GM21723 (cell line): ENCODE data around the gene COG5.
"Not testable (repeated sequence)": the region's sequence is repeated elsewhere in the genome, so short reads cannot be mapped to it uniquely, and the experiment has no call there.

Experiments used
- ATAC-seq: cut with Tn5 transposase; IDR thresholded peaks from one replicate; pipeline ENCODE4 v1.9.1; 2021; ENCODE audit warnings: mild to moderate bottlenecking, moderate library complexity; ENCODE audit not compliant: unreplicated experiment

The COG5 gene

DNA sequence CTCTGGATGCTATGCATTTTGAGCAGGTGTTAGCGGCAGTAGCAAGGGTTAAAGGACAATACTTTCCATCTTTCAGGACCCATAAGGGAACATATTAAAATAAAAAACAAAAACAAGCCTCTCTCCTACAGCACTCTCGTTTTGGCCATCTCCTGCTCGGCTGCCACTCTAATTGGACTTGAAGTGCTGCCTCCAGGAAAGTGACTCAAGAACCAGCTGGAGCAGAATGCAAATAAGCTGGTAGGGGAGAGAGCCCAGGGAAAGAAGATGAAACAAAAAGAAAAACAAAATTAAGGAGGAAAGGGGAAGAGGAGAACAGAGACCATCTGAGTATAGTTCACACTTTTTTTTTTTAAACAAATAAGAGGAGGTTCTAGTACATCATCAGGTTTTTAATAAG is 329.3 kb downstream of the COG5 start:
- ATAC-seq: no peak

GRCh38 chr7:107233981-107234380 is 329.7 kb downstream of the COG5 start:
- no peak for ATAC-seq

DNA sequence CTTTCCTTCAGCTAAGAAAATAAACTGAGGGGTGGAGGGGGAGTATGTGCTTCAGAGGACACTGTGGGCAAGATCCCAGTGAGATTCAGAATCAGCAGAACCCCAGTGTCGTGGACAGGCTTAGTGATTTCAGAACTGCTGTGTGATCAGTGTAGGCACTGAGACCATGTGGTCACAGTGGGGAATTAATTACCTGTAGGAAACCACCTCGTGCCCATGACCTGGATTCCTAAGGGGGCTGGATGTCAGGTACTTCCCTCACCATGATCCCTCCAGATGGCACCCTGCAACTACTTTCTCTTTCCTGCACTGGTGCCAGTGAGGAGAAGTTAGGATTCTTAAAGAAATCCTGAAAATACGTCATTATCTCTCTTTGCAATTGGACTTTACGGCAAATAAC is 330.5 kb downstream of the COG5 start:
- no peak for ATAC-seq

DNA sequence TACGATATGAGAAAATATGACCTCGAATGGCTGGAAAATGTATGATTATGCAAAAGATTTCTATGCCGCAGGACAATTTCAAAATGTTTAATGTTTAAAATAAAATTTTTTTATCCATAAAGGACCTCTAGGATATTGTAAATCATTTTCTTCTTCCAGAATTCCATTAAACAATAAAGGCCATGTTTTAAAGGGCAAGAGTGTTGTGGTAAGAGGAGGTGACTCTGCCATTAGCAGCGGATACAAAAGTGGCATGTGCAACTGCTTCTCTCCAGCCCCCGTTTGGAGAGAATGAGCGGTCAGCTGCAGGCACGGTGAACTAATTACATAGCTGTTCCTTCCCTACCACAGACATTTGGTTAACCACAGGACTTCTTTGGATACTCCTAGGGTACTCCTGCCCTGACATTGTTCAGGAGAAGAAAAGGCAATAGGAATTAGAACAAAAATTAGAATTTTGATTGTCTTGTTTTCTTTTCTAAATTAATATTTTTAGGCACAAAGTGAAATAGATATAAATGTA is 331.1 kb downstream of the COG5 start:
- no peak for ATAC-seq

DNA sequence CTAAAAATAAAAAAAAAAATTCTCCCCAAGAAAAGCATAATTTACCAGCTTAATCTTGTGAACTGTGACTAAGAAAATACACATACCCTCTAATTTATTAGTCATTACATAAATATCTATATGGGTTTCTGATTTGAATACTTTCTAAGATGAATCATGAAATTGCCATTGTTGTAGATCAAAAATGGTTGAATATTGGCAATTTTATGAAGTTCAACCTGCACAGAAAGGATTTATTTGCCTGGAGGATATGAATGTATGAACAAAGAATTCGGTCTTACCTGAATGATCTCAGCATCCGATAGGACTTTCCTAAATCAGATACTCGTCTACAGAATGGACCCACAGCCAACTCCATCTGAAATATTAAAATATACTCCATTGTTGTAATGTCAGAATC is 333.4 kb downstream of the COG5 start:
- ATAC-seq: no peak

- no peak for ATAC-seq
These were observed 335.4 kb downstream of the COG5 start for GRCh38 chr7:107228291-107228690.

DNA sequence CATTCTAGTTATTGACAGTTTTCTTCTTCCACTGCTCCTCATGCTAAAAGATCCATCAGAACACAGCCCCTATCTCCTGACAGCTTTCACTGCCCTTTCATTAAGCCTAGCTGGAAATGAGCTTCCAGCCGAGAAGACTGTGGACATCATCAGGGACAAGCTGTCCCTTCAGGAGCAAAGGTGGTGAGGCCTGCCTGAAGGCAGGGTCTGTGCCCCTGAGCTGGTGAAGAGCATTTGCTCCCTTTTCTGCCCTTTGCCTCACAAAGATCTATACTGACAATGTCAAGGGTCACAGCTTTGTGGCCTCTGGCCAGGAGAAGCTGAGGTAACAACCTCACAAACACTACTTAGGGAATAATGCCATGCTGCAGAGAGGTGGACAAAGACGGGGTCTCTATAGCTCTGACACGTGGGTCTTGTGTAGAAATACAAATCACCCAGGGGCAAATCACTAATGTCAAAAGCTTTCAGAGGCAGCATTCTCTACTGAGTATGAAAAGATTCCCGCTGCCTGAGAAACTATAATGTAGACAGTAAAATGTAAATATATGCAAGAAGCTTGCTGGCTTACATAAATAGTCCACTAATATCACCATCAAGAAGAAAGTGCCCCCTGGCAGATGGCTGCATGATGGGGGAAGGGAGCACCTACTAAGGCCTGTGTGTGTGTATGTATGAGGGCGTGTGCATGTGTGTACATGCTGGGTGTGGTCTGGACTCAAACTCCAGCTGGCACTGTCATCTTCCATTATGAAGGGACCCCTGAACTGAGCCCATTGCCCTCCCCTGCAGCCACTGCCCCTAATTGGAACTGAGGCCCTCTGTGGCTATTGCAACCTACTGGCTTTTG is 339.1 kb downstream of the COG5 start:
- ATAC-seq: no peak

DNA sequence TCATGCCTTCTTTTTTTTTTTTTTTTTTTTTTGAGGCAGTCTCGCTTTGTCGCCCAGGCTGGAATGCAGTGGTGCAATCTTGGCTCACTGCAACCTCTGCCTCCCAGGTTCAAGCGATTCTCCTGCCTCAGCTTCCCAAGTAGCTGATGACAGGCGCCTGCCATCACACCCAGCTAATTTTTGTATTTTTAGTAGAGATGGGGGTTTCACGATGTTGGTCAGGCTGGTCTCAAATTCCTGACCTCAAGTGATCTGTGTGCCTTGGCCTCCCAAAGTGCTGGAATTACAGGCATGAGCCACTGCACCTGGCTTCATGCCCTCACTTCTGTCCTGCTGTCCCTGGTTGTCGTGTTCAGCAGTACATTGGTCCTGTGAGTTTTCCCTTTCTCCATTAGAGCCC is 342.9 kb downstream of the COG5 start:
- not testable (repeated sequence) for ATAC-seq

DNA sequence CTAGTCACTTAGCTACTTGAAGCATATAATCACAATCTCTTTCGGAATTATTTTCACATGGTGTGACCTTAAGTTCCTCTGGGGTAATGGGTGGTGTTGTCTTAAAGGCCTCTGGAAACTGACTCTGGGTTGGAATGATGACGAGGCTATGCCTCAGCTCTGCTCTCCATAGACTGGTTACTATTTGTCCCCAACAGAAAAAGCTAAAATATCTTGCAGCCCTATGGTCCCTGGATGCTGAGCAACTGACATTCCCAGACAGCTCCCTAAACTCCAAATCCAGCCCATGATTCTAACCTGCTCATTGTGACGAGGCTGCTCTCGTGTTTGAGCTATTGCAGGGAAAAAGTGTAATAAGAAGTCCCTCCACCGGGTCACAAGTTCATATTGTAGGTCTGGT is 343.4 kb downstream of the COG5 start:
- ATAC-seq: no peak

GRCh38 chr7:107219563-107220244 is 344.0 kb downstream of the COG5 start:
- no peak for ATAC-seq

GRCh38 chr7:107213945-107214344 is 349.8 kb downstream of the COG5 start:
- ATAC-seq: no peak

DNA sequence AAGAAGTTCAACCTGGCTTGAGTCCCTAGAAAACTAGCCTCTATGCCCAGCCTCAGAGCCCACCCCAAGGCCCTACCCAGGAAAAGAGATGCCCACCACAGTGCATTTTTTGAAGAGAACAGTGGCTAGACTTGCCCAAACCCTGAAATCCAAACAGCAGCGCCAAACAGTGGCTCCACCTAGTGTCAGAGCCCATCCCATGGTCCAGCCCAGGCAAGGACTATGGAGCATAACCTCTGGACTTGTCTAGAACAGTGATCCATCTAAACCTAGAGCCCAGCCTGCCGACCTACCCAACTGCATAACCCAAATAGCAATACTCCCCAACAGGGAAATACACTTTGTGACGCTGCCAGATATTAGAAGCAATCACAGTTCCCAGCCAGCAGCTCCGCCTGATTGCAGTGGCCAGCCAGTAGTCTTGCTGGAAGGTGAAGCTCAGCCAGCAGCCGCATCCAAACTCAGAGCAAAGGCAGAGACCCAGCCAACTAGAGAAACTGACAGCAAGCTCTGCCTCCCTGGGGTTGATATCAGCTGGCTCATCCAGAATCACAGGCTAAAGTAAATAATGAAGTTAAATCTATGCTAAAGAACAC is 350.4 kb downstream of the COG5 start:
- ATAC-seq: no peak

DNA sequence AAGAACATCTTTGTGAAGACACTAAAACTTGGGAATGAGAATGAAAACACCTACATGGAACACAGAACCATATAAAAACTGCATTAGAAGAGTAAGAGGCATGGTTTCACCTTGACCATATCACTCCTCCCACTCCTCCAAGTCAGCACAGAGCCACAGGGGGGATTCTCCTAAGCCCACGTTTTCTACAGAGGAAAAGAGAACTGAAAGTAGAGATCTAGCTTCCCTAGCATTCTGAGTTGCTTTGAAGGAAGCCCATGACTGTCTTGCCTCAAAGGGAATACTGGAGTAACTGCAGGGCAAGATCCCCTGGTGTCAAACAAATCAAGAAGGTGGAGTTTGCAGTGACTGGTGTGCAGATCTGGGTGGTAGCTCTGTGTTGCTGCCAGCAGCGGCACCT is 351.0 kb downstream of the COG5 start:
- no peak for ATAC-seq

- no peak for ATAC-seq
These were observed 353.3 kb downstream of the COG5 start for GRCh38 chr7:107210400-107210799.

DNA sequence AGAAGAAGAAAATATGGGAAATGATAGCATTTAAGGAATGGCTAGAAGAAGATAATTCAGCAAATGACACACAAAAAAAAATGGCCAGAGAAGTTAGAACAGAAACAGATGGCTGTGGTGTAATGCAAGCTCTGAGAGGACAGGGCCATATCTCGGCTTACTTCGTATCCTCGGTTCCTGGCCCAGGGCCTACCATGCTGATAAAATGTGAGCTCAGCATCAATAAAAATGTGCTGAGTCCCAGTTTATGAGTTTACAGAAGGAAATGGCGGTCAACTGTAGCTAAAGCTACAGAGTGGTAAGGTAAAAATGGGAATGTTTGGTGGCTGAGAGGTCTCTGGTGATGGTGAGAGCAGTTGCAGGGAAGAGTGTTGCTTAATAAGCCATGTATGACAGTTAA is 354.2 kb downstream of the COG5 start:
- no peak for ATAC-seq

DNA sequence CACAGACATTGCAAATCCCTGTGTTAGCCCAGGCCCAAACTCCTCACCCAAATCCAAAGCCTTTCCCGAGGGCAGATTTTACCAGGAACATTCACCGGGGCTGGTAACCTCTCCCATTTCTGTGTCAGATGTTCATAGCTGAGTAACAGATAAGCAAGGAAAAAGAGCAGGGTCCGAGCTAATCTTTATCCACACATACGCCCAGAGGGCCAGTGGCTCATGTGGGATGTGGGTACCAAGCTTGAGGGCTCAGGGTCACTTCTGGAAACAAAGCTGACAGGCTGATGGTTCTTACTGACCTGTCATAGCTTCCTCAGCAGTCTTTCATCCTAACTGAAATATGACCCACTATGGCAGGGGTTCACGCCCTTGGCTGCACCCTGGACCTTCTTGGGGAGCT is 355.2 kb downstream of the COG5 start:
- no peak for ATAC-seq

- no peak for ATAC-seq
These were observed 355.6 kb downstream of the COG5 start for GRCh38 chr7:107208024-107208521.

DNA sequence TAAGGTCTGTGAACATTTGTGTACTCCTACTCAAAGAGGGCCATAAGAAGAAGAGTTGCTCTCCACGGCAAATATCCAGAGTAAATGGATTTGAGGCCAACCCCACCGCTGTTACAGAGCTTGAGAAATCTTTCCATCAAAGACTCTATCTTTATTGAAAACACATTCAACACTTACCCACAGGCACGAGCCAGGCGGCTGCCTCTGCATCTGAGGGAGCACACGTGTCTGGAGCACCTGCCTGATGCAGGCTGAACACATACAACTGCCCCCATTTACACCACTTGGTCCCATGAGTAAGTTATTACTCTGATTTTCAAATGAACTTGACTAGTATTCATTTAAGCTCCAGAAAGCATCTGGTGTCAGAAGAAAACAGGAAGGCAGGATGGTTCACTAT is 356.3 kb downstream of the COG5 start:
- no peak for ATAC-seq

DNA sequence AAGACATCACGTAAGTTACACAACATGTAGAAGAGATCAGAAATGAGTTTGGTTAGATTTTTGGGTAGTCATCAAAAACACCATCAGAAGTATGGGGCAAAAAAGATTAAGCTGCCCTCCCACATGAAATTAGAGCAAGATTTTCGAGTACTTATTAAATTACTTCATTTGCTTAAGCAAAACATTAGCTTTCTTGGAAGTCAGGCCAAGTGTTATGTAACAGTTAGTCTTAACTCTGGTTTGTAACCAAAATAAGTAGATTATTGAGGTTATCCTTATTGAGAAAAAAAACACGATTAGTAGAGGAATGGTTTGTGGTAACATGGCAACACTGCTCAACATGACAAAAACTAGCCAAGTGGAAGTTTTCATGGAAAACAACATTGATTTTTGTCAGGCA is 357.0 kb downstream of the COG5 start:
- no peak for ATAC-seq

GRCh38 chr7:107206136-107206535 is 357.6 kb downstream of the COG5 start:
- ATAC-seq: no peak

GRCh38 chr7:107203607-107204006 is 360.1 kb downstream of the COG5 start:
- no peak for ATAC-seq
